HG02943 (cell line): ENCODE data around the gene FOLR1.

Experiments
- ATAC-seq: cut with Tn5 transposase; IDR thresholded peaks from one replicate; pipeline ENCODE4 v1.9.1; 2021; ENCODE audit warnings: mild to moderate bottlenecking, low read depth, moderate library complexity; ENCODE audit not compliant: unreplicated experiment

FOLR1 gene

DNA sequence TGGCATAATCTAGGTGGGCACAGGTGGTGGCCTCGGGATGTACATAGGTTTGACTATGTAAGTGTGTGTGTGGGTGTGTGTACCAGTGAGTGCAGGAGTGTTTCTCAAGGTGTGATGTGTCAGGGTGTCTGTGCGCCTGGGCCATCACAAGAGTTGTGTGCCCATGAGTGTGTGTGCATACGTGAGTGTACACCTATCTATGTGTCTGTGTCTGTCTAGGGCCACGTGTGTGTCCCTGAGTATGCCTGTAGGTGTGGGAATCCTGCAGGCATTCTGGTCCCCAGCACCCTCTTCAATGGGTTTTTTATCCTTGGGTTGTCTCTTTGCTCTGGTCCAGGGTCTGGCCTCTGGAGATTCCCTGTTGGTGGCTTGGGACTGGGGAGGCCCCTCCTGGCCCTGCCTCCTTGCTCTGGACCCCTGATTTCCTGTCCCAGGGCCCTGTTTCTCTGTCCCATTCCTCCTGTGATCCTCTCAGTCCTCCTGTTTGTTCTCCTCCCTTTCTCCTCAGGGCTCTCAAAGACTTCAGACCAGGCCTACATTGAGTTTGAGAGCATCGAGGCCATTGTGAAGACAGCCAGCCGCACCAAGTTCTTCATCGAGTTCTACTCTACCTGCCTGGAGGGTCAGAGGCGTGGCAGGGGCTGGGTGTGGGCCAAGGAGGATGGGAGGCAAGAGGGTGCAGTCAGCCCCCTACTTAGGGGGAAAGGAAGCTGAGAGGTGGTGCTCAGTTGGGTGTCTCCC is 42.0 kb downstream of the FOLR1 start:
- ATAC-seq = no peak

DNA sequence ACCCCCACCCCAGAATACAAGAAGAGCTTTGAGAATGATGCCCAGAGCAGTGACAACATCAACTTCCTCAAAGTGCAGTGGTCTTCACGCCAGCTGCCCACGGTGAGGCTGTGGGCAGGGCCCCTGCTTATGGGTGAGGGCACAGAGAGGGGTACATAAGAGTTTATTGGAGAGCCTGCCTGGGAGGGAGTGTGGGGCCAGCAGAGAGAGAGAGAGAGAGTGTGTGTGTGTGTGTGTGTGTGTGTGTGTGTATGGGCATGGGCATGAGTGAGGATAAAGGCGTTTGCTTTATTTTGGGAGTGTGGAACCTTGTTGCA is 42.5 kb downstream of the FOLR1 start:
- ATAC-seq = no peak

DNA sequence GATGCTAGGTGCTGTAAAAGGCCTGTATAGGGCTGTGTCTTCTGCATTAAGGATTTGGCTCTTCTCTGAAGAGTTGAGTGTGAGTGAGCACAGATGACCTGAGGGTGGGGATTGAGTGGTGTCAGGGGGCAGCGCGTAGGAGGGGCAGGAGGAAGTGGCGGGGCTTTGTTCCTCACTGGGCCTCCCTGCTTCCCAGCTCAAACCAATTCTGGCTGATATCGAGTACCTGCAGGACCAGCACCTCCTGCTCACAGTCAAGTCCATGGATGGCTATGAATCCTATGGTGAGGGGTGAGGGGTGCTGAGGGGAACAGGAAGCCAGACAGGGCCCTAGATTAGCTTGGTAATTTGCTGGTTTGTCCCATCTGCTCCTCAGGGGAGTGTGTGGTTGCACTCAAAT is 43.0 kb downstream of the FOLR1 start:
- ATAC-seq = no peak

DNA sequence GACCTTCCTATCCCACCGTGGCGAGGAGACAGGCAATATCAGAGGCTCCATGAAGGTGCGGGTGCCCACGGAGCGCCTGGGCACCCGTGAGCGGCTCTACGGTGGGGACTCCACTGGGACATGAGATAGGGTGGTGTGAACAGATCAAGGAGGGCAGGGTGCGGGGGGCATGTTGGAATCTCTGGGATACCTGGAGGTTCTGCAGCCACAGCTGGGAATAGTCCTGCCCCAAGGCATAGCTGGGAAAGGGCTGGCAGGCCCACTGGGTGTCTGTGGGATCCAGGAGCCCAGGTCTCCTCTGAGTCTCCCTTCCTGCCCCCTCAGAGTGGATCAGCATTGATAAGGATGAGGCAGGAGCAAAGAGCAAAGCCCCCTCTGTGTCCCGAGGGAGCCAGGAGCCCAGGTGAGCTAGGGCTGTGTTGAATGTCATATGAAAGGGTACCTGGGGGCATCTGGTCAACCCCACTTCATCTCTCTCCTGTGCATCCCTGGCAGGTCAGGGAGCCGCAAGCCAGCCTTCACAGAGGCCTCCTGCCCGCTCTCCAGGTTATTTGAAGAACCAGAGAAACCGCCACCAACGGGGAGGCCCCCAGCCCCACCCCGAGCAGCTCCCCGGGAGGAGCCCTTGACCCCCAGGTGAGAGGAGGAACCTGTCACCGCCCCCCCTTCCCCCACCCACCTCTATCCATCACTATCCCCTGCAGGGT is 43.6 kb downstream of the FOLR1 start:
- no peak for ATAC-seq

DNA sequence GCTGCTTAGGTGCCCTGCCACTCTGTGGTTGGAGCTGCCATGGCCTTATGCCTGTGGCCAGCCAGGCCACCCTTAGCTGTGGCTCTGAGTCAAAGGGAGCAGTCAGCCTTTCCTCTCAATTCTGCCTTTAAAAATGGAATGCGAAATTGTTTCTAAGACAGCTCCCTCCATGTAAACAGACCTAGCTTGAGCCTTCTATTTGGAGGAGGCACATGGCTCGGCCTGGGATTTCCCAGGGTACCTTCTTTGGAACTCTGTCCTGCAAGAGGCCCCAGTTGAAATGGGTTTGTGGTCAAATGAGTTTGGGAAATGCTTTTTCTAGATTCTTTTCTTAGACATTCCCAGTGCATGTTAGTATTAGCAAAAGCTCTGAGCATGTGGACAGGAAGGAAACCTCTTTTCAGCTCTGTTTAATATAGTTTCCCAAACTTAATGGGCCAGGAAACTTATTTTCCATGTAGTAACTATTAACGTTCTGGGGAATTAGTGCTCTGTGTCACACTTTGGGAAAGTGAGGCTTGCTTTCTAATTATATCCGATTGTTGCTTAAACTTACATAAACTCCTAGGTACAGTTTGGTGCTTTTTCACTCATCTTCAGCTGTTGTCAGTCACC is 44.2 kb downstream of the FOLR1 start:
- ATAC-seq = no peak

DNA sequence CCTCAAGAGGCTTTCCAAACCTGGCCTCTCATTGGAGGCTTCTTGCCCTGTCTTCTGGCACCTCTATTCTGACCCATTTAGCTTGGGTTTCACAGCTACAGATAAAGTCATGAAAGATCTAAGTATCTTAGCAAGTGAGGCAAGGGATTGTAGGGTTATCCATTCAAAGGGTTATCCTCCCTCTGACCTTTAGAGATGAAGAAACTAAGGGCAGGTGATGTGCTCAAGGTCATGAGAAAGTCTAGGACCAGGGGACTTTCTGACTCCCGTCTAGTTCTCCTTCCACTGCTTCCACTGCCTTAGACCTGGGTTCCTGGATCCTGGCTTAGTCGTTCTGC is 44.8 kb downstream of the FOLR1 start:
- ATAC-seq = no peak

DNA sequence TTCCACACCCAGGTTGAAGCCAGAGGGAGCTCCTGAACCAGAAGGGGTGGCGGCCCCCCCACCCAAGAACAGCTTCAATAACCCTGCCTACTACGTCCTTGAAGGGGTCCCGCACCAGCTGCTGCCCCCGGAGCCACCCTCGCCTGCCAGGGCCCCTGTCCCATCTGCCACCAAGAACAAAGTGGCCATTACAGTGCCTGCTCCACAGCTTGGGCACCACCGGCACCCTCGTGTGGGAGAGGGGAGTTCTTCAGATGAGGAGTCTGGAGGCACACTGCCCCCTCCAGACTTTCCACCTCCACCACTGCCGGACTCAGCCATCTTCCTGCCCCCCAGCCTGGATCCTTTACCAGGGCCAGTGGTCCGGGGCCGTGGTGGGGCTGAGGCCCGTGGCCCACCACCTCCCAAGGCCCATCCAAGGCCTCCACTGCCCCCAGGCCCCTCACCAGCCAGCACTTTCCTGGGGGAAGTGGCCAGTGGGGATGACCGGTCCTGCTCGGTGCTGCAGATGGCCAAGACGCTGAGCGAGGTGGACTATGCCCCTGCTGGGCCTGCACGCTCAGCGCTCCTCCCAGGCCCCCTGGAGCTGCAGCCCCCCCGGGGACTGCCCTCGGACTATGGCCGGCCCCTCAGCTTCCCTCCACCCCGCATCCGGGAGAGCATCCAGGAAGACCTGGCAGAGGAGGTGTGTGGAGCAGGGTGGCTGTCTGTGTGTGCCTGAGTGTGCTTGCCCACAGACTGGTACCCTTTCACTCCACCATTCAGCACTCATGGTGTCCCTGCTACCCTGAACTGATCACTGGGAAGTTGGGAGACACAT is 45.4 kb downstream of the FOLR1 start:
- no peak for ATAC-seq

DNA sequence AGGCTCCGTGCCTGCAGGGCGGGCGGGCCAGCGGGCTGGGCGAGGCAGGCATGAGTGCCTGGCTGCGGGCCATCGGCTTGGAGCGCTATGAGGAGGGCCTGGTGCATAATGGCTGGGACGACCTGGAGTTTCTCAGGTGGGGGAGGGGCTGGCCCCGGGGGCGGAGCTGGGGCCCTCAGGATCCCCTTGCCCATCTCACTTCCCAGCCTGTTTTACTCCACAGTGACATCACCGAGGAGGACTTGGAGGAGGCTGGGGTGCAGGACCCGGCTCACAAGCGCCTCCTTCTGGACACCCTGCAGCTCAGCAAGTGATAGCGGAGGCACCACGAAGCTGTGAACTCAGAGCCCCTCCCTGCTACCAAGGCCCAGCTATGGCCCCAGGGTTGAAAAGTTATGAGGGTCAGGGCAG is 46.1 kb downstream of the FOLR1 start:
- no peak for ATAC-seq

DNA sequence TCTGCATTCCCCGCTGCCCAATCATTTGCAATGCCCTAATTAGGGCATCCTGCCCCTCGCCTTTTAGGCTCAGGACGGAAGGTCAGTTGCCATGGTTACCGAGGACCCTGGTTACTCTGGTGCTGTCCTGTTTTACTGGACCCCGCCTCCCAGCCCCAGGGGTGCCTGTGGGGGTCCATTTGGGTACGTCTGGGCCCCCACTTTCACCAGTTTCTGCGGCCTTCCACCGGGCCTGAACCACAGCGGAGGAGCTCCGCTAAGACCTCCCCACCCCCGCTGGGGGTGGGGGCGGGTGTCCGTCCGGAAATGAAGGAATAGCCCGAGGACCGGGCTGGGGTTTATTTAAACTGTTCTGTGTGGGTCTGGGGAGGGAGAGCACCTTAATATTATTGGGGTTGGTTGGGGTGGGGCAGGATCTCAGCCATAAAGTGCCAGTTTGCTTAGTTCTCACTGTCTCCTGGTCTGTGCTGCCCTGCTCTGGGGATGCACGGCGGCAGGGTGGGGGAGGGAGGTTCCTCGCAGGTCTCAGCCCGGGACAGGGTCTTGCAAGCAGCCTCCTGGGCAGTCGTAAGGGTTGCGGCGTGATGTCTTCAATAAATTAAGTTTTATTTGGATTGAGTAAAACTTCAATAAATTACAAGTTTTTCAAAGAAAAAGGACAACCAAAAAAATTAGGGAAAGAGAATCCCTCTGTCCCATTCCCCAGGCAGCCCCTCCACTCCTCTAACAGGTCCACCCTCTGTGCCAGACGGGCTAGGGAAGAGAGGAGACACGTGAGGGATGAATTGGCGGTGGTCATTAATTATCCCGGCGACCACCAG is 46.8 kb downstream of the FOLR1 start:
- no peak for ATAC-seq

DNA sequence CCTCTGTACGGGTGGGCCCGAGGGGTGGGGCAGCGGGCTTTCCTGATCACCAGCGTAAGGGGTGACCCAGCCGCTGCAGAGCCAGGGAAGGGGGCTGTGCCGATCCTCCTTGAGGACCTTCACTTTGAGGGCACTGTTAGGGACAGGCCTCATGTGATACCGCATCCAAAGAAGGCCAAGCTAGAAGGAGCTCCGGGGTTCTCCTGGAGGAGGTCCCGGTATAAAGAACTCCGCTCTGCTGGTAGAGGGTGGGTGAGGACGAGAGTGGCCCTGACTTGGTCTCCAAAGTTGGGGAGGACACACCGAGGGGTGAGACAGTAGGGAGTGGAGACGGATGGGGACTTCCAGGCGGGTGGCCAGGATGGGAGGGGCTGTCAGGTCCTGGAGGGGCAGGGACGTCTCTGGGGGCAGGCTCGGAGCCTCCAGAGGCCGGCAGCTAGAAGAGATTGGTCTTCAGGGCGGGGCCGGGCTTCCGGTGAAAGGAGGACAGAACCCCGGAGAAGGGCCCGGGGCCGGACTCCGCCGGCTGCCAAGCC is 47.4 kb downstream of the FOLR1 start:
- ATAC-seq = no peak

DNA sequence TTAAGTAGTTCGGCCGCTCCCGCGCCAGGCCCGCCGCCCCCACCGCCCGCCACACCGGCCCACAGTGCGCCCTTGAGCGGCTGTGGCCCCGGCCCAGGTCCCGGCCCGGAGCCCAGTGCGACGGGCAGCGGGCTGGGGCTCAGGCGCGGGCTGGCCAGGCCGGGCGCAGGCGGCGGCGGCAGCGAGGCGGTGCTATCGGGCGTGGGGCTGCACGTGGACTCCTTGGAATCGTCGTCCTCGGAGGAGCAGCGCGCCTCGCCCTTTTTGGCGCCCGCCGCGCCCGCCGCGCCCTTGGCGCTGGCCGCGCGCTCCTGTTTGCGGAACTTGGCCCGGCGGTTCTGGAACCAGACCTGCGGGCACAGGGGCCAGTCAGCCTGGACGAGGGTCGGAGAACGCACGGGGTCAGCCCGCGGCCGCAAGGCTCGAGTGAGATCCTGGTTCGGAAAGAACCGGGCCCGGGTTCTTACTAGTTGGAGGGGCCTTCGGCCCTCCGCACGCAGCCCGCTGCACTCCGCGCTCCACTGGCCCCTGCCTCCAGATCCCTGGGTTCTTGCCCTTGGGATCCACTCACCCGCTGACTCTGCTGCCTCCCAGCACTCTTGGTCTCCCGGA is 48.0 kb downstream of the FOLR1 start:
- no peak for ATAC-seq

DNA sequence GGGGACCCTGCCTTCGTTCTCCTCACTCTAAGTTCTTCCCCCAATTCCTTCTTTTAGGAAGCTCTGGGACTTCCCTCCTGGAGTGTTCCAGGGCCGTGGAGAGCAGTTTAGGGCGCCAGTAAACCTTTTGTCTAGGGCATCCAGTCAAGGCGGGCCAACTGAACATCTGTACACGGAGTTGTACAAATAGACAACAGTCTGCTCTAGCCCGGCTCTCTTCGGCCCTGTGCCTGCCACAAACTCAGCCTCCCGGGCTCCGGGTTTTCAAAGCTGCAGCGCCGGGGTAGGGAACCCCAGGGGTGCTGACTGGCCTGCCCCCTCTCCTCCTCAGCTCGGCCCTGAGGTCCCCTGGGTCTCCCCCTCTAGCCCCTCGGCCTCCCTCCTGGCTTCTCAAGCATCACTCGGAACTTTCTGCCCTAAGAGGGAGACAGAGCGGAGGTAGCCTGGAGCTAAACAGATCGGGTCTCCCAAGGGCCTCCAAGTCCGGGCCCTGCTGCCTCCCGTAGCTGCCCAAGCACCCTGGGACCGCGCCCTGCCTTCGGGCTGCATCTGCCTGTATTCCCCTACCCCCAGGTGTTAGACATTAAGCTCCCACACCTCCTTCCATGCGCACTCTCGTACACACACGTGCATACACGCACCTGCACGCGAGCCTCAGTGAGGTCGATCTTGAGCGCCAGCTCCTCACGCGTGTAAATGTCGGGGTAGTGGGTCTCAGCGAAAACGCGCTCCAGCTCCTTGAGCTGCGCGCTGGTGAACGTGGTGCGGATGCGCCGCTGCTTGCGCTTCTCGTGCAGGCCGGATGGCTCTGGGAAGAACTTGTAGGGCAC is 48.7 kb downstream of the FOLR1 start:
- no peak for ATAC-seq

DNA sequence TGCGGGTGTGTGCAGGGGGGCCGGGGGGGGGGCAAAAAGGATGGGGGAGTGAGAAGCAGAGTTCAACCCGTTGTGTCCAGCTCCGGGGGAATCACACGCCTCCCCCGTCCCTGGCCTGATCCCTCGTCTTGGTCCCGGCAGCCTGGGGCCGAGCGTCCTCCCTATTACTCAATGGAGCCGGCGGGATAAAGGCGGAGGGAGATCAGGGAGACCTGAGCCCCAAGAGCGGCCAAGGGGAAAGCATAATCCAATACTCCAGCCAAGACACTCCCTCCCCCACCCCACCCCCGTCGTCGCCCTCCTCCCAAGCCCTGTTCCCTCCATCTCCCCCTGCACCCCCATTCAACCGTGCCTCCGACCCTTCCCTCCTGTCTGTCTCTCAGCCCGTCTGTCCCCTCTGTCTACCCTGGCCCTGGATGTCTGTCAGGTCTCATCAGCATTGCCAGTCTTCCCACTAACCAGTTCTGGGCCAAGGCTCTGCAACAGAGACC is 49.4 kb downstream of the FOLR1 start:
- no peak for ATAC-seq

DNA sequence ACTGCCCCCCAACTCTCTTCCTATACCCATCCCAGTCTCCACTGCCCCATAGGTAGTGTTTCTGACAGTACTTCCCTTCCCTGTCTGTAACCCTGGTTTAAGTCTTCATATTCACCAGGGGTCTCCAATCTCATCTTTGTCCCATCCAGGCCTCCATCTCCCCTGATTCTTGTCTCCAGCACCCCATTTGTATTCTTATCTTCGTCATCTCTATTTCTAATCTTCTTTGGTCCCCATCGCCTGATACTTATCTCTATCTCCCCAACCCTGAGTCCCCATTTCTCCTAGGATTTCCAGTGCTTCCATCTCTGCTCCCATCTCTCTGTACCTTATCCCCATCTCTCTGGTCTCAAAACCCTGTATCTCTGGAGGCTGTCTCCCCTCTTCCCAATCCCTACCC is 50.2 kb downstream of the FOLR1 start:
- ATAC-seq = no peak

DNA sequence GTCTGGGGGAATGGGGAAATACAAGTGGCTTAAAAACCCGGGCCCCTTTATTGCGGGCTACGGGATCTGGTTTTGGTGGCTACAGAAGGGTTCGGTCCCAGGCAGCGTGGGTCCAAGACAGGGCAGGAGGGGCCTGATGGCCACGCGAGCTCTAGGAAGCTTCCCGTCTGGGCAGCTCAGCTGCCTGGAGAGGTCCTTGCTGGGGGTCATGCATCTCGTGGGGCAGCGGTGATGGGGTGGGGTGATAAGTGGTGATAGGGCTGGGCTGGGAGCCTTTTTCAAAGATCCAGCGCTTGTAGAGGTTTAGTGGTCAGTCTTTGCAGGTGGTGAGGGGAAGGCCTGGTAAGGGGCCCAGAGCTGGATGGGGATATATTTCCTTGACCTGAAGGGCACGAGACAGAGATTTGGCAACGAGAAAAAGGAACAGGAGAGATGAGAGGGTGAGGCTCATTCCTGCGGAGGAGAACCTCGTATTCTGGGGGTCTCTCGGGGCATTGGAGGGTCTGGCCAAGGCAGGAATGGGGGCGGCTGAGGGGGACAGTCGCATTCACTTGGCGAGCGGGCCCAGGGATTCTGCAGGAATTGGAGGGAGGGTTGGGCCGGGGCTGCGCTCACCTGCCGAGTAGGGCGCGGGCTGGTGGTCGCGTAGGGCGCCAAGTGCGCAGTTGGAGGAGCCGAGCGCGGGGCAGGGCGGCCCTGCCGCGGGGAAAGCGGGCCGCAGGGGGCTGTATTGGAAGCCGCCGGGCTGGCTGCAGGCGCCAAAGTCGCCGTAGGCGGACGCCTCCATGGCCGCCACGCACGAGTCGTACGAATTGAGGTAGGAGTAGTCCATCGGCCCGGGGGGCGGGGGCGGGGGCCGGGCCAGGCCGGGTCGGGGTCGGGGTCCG is 51.5 kb downstream of the FOLR1 start:
- ATAC-seq = no peak

DNA sequence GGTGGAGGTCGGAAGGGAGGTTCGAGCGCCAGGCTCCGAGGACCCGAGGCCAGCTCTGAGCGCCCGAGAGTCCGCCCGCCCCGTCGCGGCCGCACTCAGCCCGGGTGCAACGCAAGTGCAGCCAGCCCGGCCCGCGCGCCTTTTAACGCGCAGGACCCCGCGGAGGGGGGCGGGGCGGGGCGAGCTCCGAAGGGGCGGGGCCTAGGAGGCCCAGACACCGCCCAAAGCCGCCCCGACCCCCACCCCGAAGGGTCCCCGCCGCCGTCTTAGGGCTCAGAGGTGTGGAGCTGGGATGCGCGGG is 52.1 kb downstream of the FOLR1 start, which contains the start of gene PHOX2A:
PHOX2A (minus strand) TSS at position 117 of the 301 bp plus-strand sequence. CDS start 172 bp downstream, outside the sequence.
- ATAC-seq = no peak

DNA sequence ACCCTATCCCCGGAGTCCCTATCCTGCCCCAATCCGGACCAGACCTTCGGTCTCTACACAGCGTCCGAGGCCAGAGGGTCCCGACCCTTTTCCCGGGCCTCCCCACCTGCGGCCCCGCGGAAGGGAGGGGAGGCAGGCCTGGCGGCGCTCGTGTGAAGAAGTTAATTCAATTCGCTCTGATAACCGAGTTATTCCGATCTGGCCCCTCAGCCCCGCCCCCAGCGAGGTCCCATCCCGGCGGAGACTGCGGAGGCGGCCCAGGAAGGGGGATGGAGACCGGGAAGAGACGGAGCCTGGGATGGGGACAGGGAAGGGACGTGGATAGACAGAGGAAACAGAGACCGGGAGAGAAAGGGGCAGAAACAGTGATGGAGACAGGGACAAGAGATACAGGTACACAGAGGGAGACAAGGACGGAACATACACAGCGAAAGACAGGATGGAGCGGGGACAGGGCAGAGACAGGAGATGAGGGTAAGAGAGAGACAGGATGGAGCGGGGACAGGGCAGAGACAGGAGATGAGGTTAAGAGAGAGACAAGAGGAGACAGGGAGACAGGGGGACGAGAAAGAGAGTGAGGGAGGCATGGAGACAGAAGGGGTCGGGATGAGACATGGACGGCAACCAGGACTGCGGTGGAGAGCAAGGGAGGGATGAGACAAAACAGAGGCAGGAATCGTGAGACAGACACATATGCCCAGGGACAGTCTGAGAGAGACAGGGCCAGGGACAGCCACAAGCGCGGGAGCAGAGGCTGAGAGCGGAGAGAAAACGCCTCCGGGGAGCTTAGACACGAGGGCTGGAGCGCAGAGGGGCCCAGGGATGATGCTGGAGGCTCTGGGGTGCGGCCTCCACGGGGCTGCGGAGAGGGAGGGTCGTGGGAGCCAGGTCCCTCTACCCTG is 52.7 kb downstream of the FOLR1 start:
- no peak for ATAC-seq
